GM18498 (cell line): Measurements from ENCODE around the gene CYP4F8.
"Not testable (repeated sequence)": the region's sequence is repeated elsewhere in the genome, so short reads cannot be mapped to it uniquely, and the experiment has no call there.

ENCODE experiments used
- ATAC-seq: cut with Tn5 transposase; IDR thresholded peaks from one replicate; pipeline ENCODE4 v1.9.1; 2021; ENCODE audit warnings: mild to moderate bottlenecking, moderate library complexity; ENCODE audit not compliant: unreplicated experiment

Gene CYP4F8

DNA sequence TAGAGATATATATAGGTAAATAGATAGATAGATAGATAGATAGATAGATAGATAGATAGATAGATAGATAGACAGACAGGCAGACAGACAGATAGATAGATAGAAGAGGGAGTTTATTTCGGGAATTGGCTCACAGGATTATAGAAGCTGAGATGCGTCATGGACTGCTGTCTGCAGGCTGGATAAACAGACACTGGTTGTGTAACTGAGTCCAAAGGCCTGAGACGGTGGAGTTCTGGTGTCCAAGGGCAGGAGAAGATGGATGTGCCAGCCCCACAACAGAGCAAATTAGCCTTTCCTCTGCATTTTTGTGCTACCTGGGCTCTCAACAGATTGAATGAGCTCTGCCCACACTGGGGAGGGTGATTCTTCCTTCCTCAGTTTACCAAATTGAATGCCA lies 28.4 kb downstream of the CYP4F8 start:
- ATAC-seq = no peak

GRCh38 chr19:15644066-15644741 lies 29.2 kb downstream of the CYP4F8 start:
- no peak for ATAC-seq

DNA sequence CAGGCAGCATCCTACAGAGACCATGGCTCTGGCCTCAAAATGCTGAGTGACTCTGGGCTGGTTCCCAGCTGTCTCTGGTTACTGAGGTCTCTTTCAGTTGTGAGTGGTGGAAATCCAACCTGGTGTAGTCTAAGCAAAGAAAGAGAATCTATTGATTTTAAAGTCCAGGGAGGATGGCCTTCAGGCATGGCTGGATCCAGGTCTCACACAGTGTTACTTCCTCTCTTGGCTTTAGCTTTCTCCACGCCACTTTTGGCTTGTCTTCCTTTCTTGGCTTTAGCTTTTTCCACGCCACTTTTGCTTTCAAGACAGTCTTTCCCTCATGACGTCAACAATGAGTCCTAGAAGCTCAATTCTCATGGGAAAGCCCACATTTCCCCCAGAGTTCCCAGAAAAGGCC lies 29.8 kb downstream of the CYP4F8 start:
- no peak for ATAC-seq

- no peak for ATAC-seq
These were observed 34.5 kb downstream of the CYP4F8 start for GRCh38 chr19:15649526-15649925.

DNA sequence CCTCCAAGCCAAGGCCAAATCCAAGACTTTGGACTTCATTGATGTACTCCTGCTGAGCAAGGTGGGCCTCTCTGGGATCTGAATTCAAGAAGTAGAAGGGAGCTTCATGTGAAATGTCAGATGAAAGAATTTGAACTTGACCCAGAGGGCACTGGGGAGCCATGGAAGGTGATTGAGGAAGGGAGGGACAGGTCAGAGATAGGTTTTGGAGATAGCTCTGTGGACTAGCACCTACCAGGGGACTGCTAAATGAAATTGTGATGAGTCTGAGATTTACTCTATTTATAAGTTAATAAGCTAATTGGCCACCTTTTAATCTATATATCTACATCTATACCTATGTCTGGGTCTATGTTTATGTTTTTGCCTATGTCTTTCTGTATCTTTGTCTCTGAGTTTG lies 35.1 kb downstream of the CYP4F8 start:
- ATAC-seq = not testable (repeated sequence)

GRCh38 chr19:15651791-15652190 lies 36.8 kb downstream of the CYP4F8 start:
- ATAC-seq = no peak

DNA sequence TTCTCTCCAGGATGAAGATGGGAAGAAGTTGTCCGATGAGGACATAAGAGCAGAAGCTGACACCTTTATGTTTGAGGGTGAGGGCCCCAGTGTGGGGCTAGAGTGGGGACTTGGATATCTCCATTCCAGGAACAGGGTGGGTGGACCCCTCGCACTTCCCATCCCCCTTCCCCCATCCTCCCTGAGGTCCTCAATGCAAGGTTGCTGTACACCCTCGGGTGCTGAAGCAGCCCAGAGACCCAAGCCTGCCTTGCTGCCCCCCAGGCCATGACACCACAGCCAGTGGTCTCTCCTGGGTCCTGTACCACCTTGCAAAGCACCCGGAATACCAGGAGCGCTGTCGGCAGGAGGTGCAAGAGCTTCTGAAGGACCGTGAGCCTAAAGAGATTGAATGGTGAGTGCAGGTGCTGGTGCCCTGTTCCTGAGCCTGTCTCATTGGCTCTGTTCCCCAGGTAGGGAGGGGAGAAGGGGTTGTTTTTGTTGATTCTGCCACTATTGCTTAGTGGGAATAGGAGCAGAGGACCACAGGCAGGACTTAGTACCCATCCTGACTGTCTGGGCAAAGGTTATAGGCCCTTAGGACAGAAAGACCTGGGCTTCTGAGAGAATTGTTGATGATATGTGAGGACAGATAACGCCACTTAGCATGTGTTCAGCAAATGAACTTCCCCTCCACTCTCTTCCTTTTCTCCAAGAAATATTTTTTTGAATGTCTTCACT lies 37.7 kb downstream of the CYP4F8 start:
- ATAC-seq = no peak

GRCh38 chr19:15656467-15656866 lies 41.4 kb downstream of the CYP4F8 start:
- no peak for ATAC-seq

GRCh38 chr19:15663247-15663646 lies 48.2 kb downstream of the CYP4F8 start:
- no peak for ATAC-seq

DNA sequence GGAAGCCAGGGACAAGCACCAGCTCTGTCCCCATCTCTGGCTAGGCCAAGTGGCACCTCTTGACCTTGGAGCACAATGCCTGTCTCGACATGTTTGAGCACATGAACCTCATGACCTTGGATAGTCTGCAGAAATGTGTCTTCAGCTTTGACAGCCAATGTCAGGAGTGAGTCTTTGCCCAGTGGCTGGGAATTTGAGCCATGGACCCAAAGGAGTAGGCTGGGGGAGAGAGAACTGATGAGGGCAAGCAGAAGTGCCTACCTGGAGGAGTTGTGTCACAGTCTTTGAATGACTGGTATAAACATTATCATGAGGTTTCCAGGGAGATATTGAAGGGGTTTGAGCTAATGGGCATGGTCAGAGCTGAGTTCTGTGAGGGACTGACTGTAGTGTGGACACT lies 51.2 kb downstream of the CYP4F8 start:
- ATAC-seq = no peak

DNA sequence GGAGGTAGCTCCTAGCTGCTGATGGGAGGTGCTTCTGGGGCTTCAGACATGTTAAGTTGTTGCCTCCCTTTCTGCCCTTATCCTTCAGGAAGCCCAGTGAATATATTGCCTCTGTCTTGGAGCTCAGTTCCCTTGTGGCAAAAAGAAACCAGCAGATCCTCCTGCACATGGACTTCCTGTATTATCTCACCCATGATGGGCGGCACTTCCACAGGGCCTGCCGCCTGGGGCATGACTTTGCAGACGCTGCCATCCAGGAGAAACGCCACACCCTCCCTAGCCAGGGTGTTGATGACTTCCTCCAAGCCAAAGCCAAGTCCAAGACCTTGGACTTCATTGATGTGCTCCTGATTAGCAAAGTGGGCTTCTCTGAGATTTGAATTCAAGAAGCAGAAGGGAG lies 51.9 kb downstream of the CYP4F8 start:
- ATAC-seq = no peak

DNA sequence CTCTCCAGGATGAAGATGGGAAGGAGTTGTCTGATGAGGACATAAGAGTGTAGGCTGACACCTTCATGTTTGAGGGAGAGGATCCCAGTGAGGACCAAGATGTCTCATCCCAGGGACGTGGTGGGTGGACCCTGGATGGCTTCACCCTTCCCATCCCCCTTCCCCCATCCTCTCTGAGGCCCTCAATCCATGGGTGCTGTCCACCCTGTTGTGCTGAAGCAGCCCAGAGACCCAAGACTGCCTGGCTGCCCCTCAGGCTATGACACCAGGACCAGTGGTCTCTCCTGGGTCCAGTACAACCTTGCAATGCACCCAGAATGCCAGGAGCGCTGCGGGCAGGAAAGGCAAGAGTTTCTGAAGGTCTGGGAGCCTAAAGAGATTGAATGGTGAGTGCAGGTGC lies 54.4 kb downstream of the CYP4F8 start:
- ATAC-seq = no peak

DNA sequence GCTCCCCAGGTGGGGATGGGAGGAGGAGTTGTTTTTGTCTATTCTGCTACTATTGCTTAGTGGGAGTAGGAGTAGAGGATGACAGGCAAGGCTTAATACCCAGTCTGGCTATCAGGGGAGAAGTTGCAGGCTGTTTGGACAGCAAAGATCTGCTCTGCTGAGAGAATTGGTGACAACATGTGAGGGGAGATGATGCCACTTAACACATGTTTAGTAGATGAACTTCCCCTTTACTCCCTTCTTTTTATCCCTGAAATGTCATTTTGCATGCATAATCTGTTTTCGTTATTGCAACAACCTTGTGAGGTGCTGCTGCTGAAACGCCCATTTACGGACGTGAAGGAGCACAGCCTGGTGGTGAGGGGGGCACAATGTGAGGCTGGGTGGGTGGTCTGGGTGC lies 54.9 kb downstream of the CYP4F8 start:
- no peak for ATAC-seq

DNA sequence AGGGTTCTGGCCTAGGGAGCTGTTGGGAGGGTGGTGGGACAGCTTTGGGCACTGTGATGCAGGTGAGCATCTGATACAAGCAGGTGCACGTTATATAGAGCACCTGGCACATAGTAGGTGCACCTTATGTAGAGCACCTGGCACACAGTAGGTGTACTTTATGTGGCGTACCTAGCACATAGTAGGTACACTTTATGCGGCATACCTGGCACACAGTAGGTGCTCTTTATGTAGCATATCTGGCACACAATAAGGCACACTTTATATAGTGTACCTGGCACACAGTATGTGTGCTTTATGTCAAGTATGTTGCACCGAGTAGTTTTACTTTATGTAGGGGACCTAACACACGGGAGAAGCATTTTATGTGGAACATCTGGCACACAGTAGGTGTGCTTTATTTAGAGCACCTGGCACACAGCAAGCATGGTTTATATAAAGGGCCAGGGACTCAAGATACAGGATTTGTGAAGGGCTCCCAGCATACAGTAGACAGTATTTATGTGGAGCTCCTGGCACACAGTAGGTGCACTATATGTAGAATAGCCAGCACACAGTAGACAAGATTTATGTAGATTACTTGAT lies 56.3 kb downstream of the CYP4F8 start:
- ATAC-seq = no peak

- ATAC-seq = no peak
These were observed 57.0 kb downstream of the CYP4F8 start for GRCh38 chr19:15671891-15672579.

DNA sequence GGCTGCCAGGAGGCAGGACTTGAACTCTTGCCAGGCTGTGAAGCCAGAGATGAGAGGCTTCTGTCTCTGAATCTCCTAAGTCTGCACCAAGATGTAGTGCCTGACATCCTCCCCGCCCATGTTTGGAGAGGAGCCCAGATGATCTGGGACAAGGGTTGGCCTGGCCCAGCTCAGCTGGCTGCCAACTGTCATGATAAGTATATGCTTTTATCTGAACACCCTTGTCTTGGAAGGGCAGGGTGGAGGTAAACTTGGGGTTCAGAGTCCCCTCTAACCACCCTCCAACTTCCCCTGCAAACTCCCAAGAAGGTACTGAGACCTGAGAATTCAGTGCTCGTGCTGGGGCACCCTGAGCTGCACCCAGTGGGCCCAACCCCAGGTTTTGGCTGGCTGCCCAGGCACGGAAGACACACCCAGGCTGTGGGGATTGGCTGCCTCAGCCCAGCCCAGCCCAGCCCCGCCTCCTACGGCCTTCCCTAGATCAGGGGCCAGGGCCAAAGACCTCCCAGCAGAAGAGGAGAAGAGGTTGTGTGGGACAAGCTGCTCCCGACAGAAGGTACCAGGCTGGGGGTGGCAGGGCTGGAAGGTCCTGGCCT lies 57.7 kb downstream of the CYP4F8 start, which contains the start of gene CYP4F12:
Gene CYP4F12, plus strand, starts transcription at position 508 of the 596 bp plus-strand sequence. CDS start 443 bp downstream, outside the sequence.
- no peak for ATAC-seq

GRCh38 chr19:15673176-15673654 lies 58.2 kb downstream of the CYP4F8 start:
- no peak for ATAC-seq

DNA sequence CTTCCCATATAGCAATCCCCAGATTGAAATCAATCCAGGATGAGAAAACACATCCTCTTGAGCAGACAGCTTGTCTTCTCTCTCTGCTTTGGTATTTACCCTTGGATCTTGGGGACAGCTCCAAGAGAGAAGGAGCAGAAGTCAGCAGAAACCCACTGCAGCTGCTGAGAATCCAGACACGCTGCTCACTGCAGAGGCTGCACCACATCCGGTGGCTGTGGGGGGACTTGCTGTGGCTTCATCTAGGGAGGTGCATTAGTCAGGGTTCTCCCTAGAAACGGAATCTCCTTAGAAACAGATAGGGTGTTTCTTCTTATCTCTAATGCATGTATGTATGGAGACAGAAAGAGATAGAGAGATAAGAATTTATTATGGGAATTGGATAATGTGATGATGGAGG lies 60.5 kb downstream of the CYP4F8 start:
- no peak for ATAC-seq

DNA sequence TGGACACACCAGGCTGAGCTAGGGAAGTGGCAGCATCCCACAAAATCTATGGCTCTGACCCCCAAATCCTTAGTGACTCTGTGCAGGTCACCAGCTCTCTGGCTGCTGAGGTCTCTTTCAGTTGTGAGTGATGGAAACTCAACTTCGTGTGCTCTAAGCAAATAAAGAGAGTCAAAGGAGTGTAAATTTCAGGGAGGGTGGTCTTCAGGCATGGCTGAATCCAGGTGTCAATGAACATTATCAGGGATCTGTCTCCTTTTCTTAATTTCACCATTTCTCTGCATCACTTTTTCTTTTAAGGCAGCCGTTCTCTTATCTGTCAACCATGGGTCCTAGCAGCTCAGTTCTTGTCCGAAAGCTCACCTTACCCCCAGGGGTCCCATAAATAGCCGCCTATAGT lies 64.1 kb downstream of the CYP4F8 start:
- ATAC-seq = no peak

- not testable (repeated sequence) for ATAC-seq
These were observed 64.8 kb downstream of the CYP4F8 start for GRCh38 chr19:15679865-15680264.
